DMS79 (cell line): ENCODE data around the gene RER1.

Experiments used
- DNase-seq: peaks from one replicate; lab custom pipeline; 2025; lab: John Stamatoyannopoulos, UW

RER1 gene

GRCh38 chr1:2407166-2407990 is 15.7 kb downstream of the RER1 start:
- DNase-seq, result no peak

GRCh38 chr1:2407991-2408275 is 16.3 kb downstream of the RER1 start:
- DNase-seq, result no peak

DNA sequence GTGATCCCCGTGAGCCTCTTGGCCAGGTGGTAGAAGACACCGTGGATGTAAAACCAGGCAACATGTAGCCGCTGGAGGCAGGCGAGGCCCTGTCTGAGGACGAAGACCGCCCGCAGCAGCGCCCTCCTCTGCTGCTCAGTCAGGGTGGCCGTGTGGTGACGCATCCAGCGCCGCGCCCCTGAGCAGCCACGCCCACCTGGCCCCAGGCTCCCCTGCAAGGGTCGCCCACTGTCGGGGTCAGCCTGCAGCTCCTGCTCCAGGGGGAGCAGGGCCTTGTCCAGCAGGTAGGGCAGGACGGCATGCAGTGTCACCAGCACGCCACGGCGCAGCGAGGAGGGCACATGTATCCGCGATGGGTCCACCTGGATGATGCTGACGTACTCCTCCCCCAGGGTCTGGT is 16.8 kb downstream of the RER1 start:
- no peak for DNase-seq

DNA sequence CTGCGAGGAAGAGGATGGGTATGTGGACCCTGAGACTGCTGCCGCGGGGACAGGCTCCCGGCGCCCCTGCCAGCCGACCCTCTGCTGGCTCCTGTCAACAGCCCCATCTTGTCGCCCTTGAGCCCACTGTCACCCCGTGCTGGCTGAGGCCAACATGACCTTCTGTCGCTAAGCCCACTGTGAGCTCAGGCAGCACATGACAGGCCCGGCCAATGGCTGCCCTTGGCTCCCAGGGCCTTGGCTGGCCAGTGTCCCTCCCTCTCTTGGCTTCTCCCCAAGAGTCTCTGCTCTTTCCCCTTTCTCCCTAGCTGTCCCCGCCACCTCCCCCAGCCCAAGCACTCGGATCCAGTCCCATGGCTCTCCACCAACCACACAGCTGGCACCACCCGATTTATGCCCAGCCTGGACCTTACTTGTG is 17.2 kb downstream of the RER1 start:
- no peak for DNase-seq

- DNase-seq, result no peak
Observed at GRCh38 chr1:2409745-2410144, 18.1 kb downstream of the RER1 start.

- no peak for DNase-seq
Observed at GRCh38 chr1:2411801-2412394, 20.3 kb downstream of the RER1 start.

GRCh38 chr1:2412395-2412772 is 20.7 kb downstream of the RER1 start, which contains the start of gene PEX10:
PEX10 (minus strand) TSS chr1:2412564; CDS start chr1:2412502, 62 bp downstream.
- peak; percentile 90 for DNase-seq

DNA sequence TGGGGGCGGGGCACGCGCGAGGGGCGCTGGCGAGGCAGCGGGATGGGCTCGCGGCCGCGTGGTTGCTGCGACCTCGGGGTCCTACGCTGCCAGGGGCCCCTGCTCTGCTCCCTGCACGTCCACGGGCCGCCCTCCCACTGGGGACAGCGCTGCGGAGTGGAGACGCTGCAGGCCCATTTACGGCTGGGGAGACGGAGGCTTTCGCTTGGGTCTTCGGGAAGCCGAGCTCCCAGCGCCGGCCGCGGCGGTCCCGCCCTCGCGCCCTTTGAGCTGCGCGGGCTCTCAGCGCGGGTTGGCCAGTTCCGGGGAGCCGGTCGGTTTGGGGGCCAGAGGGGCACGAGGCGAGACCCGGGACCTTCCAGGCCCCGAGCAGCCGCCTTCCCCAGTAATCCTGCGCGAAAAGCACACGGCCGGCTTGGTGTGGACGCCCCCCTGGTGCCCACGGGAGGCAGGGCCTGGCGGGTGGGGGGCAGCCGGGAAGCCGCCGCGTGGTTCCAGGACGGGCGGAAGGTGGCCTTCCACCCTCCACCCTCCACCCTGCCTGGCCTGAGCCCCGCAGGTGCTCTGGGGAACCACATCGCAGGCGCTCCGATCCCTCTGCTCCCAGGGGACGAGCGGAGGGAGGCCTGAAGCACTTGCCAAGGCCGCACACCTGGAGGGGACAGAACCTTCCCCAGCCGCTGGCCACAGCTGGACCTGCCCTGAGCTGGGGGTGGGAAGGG is 21.3 kb downstream of the RER1 start:
- no peak for DNase-seq

DNA sequence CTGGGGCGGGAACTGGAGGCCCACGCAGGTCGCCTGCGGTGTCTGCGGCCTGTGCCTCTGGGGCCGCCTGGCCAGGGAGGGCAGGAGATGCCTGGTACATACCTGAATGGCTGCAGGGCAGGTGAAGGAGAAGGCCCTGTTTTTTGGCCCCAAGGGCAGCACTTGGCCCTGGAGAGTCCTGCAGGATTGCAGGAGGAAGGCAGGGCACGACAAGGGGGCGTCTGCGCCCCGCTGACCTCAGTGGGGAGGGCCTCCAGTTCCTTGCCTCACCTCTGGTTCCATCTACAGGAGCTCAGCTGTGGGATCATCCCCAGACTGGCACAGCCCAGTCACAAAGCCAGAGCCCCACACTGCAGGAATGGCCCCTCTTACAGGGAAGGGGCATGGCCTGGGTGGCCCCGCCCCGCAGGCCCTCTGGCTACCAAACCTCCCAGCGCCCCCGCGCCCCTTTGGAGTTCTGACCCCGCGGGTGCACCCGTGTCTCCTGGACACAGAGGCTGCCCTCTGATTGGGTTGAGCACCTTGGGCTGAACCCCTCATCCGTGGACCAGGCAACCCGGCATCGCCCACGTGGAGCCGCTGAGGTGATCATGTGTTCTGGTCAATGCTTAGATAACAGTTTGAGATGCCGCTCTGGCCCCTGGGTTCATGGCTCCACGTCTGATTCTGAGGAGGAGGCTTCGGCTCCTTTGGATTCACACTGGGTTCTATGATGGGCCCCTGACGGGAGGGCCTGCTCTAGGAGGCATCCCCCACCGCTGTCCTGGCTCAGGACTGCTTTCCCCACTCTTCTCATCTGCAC is 22.1 kb downstream of the RER1 start:
- no peak for DNase-seq

GRCh38 chr1:2414297-2414958 is 22.8 kb downstream of the RER1 start:
- peak; percentile 58 for DNase-seq

GRCh38 chr1:2415337-2415736 is 23.7 kb downstream of the RER1 start:
- no peak for DNase-seq

DNA sequence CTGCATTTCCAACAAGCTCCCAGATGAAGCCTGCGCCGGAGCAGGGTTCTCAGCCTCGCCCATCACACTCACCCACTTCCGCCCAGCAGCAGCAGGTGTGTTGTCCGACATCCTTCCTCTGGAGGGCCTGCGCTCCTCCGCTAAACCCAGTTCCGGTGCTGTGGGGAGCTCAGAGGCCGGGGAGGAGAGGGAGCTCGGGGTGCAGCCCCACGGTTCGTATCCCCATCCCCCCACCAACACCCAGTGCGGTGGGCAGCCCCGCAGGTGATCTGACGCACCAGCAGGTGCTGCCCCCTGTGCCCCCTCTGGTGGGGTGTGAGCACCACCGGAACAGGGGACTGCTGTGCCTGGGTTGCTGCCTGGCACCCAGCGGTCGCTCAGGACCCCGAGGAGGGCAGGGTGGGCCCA is 24.2 kb downstream of the RER1 start:
- peak; percentile 15 for DNase-seq

GRCh38 chr1:2416403-2416802 is 24.8 kb downstream of the RER1 start:
- peak; percentile 36 for DNase-seq

- no peak for DNase-seq
Observed at GRCh38 chr1:2417083-2417832, 25.6 kb downstream of the RER1 start.

- no peak for DNase-seq
Observed at GRCh38 chr1:2417833-2418225, 26.2 kb downstream of the RER1 start.

- DNase-seq, result no peak
Observed at GRCh38 chr1:2418791-2419320, 27.2 kb downstream of the RER1 start.

GRCh38 chr1:2419416-2419815 is 27.8 kb downstream of the RER1 start:
- DNase-seq, result no peak

GRCh38 chr1:2422523-2422922 is 30.9 kb downstream of the RER1 start:
- no peak for DNase-seq

DNA sequence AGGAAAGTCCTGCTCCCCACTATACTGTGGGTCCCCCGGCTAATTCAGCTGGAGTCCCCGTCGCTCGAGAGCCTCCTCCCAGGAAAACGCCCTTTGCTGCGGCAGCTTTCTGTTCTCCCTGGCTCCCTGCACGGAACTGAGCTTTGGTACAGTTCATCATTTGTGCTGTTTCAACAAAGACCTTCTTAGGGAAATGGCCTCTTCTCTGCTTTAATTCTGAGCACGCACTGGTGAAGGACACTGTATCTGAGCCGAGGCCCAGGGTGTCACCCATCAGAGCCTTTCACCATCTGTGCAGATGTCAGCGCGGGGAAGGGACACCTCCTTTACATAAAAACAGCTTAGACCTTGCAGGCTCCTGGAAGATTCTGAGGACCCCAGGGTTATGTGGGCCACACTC is 34.3 kb downstream of the RER1 start:
- no peak for DNase-seq

DNA sequence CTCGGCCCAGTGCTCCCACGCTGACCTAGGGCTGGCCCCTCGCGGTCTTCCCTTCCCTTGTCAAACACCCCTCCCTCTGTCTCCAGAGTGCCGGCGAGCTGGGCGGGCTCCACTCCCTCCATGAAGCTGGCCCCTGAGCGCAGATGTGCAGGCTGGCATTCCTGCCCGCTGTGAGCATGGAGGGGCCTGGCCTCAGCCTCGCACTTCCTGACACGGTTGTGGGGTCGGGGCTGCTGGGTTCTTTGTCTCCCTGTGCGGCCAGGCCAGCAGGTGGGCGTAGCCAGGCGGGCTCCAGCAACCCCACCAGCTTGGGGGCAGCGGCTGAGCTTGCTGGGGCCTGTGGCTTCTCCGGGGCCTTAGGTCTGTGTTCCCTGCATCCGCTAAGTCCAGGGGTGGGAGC is 34.9 kb downstream of the RER1 start:
- no peak for DNase-seq

DNA sequence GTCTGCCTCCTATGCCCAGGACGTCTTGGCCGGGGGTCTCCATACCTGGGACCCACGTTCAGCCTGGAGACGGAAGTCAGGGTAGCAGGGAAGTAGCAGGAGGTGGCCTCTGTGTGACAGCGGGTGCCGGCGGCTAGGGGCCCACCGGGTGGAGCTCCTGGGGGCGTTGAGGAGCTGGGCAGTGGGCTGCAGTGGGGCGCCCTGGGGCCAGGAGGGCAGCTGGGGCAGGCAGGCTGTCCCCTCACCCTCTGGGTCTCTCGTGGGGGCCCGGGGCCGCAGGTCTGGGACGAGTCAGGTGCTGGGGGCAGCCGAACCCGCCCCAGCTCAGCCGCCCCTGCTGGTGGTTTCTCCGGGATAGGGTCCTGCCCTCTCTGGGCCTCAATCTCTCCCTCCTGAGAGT is 35.4 kb downstream of the RER1 start:
- DNase-seq, result no peak
